Thyroid gland (tissue), 4 donors: ENCODE results near the gene APEX1. TPM values are rescaled to one million over a fixed set of nuclear protein-coding genes. Genes with fewer than 3 reads are reported as not detected.

Experiments
- DNase-seq, 2 donors: peaks; one replicate each; pipeline ENCODE4 v3.0.0-alpha.2; 2019
- H3K27ac ChIP-seq, 3 donors: fragments of 200-600 bp; sonication (generic); 1 replicate in 2 of 3; 2 replicates in 1 of 3; pipeline ENCODE4 v1.5.1; 2016 to 2019; ENCODE audit warnings: mild to moderate bottlenecking in 1 of 3, moderate library complexity in 1 of 3
- H3K27me3 ChIP-seq: fragments of 200-600 bp; sonication (generic); one replicate; pipeline ENCODE4 v1.5.1; 2019
- H3K36me3 ChIP-seq, 2 donors: fragments of 200-600 bp; sonication (generic); one replicate each; pipeline ENCODE4 v1.5.1; 2016 to 2019
- H3K4me1 ChIP-seq, 2 donors: fragments of 200-600 bp; sonication (generic); one replicate each; pipeline ENCODE4 v1.5.1; 2017 to 2019
- H3K4me3 ChIP-seq, 3 donors: fragments of 200-600 bp; sonication (generic); replicated peaks in 1 of 3; 1 replicate in 2 of 3; 2 replicates in 1 of 3; pipeline ENCODE4 v1.5.1; 2016; ENCODE audit warnings: mild to moderate bottlenecking in 1 of 3
- H3K9me3 ChIP-seq: fragments of 200-600 bp; sonication (generic); one replicate; pipeline ENCODE4 v1.5.1; 2017
- POLR2A ChIP-seq, 2 donors: fragments of 450-650 bp; IDR thresholded peaks; one replicate each; pipeline ENCODE4 v1.6.1; 2017; ENCODE audit warnings: antibody characterized with exemption in 2 of 2, mild to moderate bottlenecking in 2 of 2, moderate library complexity in 1 of 2
- WGBS, 2 donors: methylation state at CpG; one replicate each; pipeline ENCODE4 v1.1.5; 2017; 5-methylcytosine and 5-hydroxymethylcytosine counted together
- intact Hi-C: fragments of 100-400 bp; cut with DNase I; formaldehyde crosslinking; loops from one replicate; pipeline ENCODE4 v1.15.1; 2023
- total RNA-seq, 4 donors: library from RNA; depleted of rRNA; stranded (reverse); fragments of >200 nt; gene quantifications; one replicate each; pipeline ENCODE4 v1.2.3, GENCODE V29; 2016
- TF ChIP-seq, protein P1 (sequence below), 6 experiments: fragments of 200-600 bp in 3 of 6; fragments of 450-650 bp in 3 of 6; sonication (generic) in 3 of 6; IDR thresholded peaks; one replicate each; pipeline ENCODE4 v1.5.1; 2016 to 2019; ENCODE audit warnings: antibody characterized with exemption in 6 of 6, mild to moderate bottlenecking in 2 of 6, inconsistent platforms in 1 of 6, moderate library complexity in 1 of 6

APEX1 gene
- total RNA-seq = 100 to 1,000 TPM; 133 to 179 (median 142) TPM

DNA sequence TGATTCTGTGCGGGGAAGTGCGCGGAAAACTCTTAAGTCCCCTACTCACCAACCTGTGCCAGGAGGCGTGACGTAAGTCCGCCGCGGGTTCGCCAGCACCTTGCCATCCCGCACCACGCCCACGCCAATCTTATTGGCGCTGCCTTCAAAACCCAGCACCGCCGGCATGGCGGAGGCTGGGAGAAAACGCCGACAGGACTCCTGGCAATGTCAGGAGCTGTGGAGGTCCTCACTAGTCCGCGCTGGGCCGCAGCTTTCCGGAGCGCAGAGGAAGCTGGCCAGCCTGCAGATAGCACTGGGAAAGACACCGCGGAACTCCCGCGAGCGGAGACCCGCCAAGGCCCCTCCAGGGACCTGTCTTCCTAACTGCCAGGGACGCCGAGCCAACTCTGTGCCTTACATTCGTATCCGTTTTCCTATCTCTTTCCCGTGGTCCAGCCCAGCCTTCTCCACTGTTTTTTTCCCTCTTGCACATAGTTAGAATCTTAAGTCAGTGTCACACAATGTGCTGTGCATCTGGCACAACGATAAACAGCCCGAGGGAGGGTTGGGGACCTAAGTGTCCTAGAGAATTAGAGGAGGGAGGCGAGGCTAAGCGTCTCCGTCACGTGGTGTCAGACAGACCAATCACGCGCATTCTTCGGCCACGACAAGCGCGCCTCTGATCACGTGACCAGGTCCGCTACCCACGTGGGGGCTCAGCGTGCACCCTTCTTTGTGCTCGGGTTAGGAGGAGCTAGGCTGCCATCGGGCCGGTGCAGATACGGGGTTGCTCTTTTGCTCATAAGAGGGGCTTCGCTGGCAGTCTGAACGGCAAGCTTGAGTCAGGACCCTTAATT, at the start of gene APEX1, which contains the start of gene OSGEP:
Gene APEX1 (plus strand): TSS at position 711 of the 839 bp plus-strand sequence. CDS start 420 bp downstream, outside the sequence.
Gene OSGEP (minus strand): TSS at position 297 of the 839 bp plus-strand sequence. CDS start 129 bp downstream, at position 168.
- Histone ChIP-seq H3K4me3 (peak within 1 kb of the TSS; percentile 54 to 70 (median 59)), H3K27me3 (no peaks in the 10 kb centered on the region), H3K27ac (peak within 1 kb of the TSS; percentile 81 to 94 (median 85)), H3K9me3 (no peaks in the 10 kb centered on the region), H3K36me3 (peaks cover 49 to 51% of the 10 kb centered on the region in 2 donors), H3K4me1 (peaks cover 17 to 23% of the 10 kb centered on the region in 2 donors)
- intact Hi-C loops = loop anchor here (10.0 kb wide), 2 partner anchors 120 to 230 kb away; partner anchors contain the start of genes ANG, CCNB1IP1 and RNASE4
- TF ChIP-seq, protein P1, sequence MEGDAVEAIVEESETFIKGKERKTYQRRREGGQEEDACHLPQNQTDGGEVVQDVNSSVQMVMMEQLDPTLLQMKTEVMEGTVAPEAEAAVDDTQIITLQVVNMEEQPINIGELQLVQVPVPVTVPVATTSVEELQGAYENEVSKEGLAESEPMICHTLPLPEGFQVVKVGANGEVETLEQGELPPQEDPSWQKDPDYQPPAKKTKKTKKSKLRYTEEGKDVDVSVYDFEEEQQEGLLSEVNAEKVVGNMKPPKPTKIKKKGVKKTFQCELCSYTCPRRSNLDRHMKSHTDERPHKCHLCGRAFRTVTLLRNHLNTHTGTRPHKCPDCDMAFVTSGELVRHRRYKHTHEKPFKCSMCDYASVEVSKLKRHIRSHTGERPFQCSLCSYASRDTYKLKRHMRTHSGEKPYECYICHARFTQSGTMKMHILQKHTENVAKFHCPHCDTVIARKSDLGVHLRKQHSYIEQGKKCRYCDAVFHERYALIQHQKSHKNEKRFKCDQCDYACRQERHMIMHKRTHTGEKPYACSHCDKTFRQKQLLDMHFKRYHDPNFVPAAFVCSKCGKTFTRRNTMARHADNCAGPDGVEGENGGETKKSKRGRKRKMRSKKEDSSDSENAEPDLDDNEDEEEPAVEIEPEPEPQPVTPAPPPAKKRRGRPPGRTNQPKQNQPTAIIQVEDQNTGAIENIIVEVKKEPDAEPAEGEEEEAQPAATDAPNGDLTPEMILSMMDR (IDR thresholded peaks at IDR 0.05) = peak in 1 of 6 experiments; percentile 18
- peak in 1 of 2 donors; percentile 84 for TF ChIP-seq POLR2A (IDR thresholded peaks at IDR 0.05)
- peak; percentile 99 for DNase-seq
- 0 to 1% methylated on average over 45 to 48 of the region's 56 CpGs for WGBS, 2 donors

- peaks cover 29 to 34% of the 10 kb centered on the region in 2 donors for H3K36me3 ChIP-seq
- intact Hi-C loops = no loop called here
- H3K4me3 ChIP-seq = no peak overlapping the region
- H3K9me3 ChIP-seq = no peaks in the 10 kb centered on the region
- WGBS, 2 donors = 86 to 91% methylated on average over 2 of the region's 2 CpGs
- H3K27me3 ChIP-seq = no peaks in the 10 kb centered on the region
- peaks cover 0 to 5% of the 10 kb centered on the region in 2 donors for H3K4me1 ChIP-seq
- TF ChIP-seq, protein P1 (IDR thresholded peaks at IDR 0.05) = no peak
- no peak for TF ChIP-seq POLR2A (IDR thresholded peaks at IDR 0.05)
- no peak for DNase-seq
- no peak overlapping the region for H3K27ac ChIP-seq
Measured at GRCh38 chr14:20409226-20409625, 45.8 kb upstream of the APEX1 start.

GRCh38 chr14:20412411-20412810, 42.6 kb upstream of the APEX1 start:
- H3K4me3 ChIP-seq = peak overlapping the region in 2 of 3 donors; percentile 76 to 89
- no peaks in the 10 kb centered on the region for H3K9me3 ChIP-seq
- 10% methylated on average over 7 of the region's 7 CpGs for WGBS, 2 donors

DNA sequence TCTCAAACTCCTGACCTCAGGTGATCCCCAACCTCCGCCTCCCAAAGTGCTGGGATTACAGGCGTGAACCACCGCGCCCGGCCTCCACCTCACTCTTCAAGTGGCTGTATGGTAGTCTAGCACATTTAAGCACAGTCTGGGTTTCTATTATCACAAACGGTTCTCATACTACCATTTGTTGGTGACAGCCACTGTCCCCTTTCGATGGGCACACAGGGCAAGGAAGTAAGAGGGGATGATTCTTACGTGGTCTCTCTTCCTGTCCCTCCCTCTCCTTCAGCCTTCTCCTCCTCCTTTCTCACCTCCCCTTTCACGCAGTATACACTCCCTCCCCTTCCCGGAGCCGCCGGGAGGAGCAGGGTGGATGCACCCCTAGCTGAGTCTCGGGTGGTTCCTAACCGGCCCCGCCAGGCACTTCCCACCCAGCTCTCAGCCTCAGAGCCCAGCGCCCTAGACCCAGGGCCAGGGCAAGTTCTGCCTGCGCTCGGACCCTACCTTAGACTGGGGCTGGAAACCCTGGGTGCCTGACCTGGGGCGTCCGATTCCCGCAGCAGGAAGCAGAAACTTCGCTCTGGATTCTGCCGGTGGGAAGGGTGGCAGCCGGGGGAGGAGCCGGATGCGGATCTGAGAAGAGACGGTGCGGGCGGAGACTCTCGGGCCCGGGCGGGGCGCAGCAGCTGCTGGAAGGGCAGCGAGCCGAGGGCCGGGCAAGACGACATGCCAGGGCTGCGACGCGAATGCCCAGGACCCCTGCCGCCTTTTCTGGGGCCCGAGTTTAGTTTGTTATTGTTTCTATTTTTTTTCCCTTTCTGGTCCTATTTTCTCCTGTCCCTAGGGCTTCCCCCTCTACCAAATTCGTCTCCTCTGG, 41.9 kb upstream of the APEX1 start, which contains the start of gene TEP1:
Gene TEP1 (minus strand): TSS at position 626 of the 868 bp plus-strand sequence. CDS start 5,062 bp downstream, outside the sequence.
- Histone ChIP-seq H3K9me3 (no peaks in the 10 kb centered on the region), H3K36me3 (peaks cover 2% of the 10 kb centered on the region in 2 donors), H3K4me1 (peaks cover 5 to 11% of the 10 kb centered on the region in 2 donors), H3K4me3 (peak within 1 kb of the TSS; percentile 59 to 89 (median 76)), H3K27ac (peak within 1 kb of the TSS; percentile 93 to 98 (median 94)), H3K27me3 (no peaks in the 10 kb centered on the region)
- peak; percentile 94 to 95 for DNase-seq
- peak; percentile 17 to 93 for TF ChIP-seq POLR2A (IDR thresholded peaks at IDR 0.05)
- TF ChIP-seq, protein P1 (IDR thresholded peaks at IDR 0.05) = peak in 2 of 6 experiments; percentile 23 to 24
- intact Hi-C loops = loop anchor here (5.0 to 10.0 kb wide), 2 partner anchors 52 to 194 kb away; partner anchors contain the start of genes PIP4P1 and PNP
- 0 to 1% methylated on average over 39 to 43 of the region's 43 CpGs for WGBS, 2 donors

More at GRCh38 chr14:20412411-20412810, 42.6 kb upstream of the APEX1 start:
- H3K27me3 ChIP-seq = no peaks in the 10 kb centered on the region
- peaks cover under 1 to 11% of the 10 kb centered on the region in 2 donors for H3K4me1 ChIP-seq
- peaks cover 9% of the 10 kb centered on the region in 2 donors for H3K36me3 ChIP-seq
- peak overlapping the region; percentile 93 to 98 (median 94) for H3K27ac ChIP-seq
- intact Hi-C loops = loop anchor here (5.0 to 10.0 kb wide), 2 partner anchors 52 to 195 kb away; partner anchors contain the start of genes PIP4P1 and PNP
- DNase-seq = no peak
- no peak for TF ChIP-seq POLR2A (IDR thresholded peaks at IDR 0.05)
- TF ChIP-seq, protein P1 (IDR thresholded peaks at IDR 0.05) = no peak
